ENCODE results near the gene SLC16A2. TPM values are rescaled to one million over a fixed set of nuclear protein-coding genes. Genes with fewer than 3 reads are reported as not detected.

The SLC16A2 gene
- total and polyA plus RNA-seq, 11 donors = 2.2 to 12.1 (median 7.2) TPM

- TF ChIP-seq POLR2A (IDR thresholded peaks at IDR 0.05) (peak in 1 of 2 donors; percentile 16), CTCF (IDR thresholded peaks at IDR 0.05) (peak in 3 of 12 donors; percentile 18 to 30 (median 26))
- Histone ChIP-seq H3K36me3 (no peaks in the 10 kb centered on the region), H3K27me3 (peaks cover 0 to 49% (median 0%) of the 10 kb centered on the region in 9 donors), H3K27ac (peak overlapping the region in 11 of 12 donors; percentile 46 to 97 (median 64)), H3K4me1 (peaks cover 0 to 8% (median 0%) of the 10 kb centered on the region in 12 donors), H3K9me3 (no peaks in the 10 kb centered on the region), H3K4me3 (peak overlapping the region; percentile 31 to 78 (median 60))
- ATAC-seq (peak; percentile 11 to 70 (median 67)), DNase-seq (peak; percentile 55 to 79 (median 70))
- intact Hi-C loops (cut with DNase I) = loop anchor here in 4 of 10 donors (5.0 to 10.0 kb wide), 3 partner anchors 112 to 130 kb away; no protein-coding TSS in a partner anchor
- 8 to 43% (median 22%) methylated on average over 15 to 44 of the region's 44 CpGs for WGBS, 4 donors
Observed at GRCh38 chrX:74422576-74423288, 1.4 kb downstream of the SLC16A2 start.

- peak overlapping the region in 8 of 12 donors; percentile 56 to 78 (median 62) for H3K4me3 ChIP-seq
- 70 to 81% (median 75%) methylated on average over 5 to 6 of the region's 6 CpGs for whole genome bisulfite sequencing, 4 donors
- peak overlapping the region in 8 of 12 donors; percentile 46 to 97 (median 59) for H3K27ac ChIP-seq
- no peaks in the 10 kb centered on the region for H3K9me3 ChIP-seq
- H3K36me3 ChIP-seq = no peaks in the 10 kb centered on the region
- DNase-seq (no peak), ATAC-seq (no peak)
- peaks cover 0 to 42% (median 0%) of the 10 kb centered on the region in 9 donors for H3K27me3 ChIP-seq
- peaks cover 0 to 8% (median 0%) of the 10 kb centered on the region in 12 donors for H3K4me1 ChIP-seq
- TF ChIP-seq POLR2A (IDR thresholded peaks at IDR 0.05) (no peak), CTCF (IDR thresholded peaks at IDR 0.05) (no peak)
- intact Hi-C loops (cut with DNase I) = loop anchor here in 4 of 10 donors (5.0 to 10.0 kb wide), 3 partner anchors 111 to 131 kb away; no protein-coding TSS in a partner anchor
Observed at GRCh38 chrX:74423289-74423998, 2.2 kb downstream of the SLC16A2 start.

DNA sequence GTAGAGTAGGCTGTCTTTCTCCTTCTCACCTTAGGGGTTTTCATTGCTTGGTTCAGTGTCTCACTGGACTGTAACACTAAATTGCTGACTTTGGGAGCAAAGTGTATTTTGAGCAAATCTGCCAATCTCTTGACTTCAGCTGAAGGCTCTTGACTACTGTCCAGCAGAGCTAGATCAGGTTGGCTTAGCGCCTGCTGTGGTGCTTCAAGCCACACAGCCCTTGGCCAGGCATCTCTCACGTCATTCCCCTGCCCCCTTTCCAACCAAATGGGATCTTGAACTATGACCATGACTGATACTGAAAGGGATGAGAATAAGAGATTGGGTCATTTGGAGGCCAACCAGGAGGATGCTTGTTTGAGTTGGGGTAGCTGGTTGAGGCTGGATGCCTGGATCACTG lies 4.8 kb downstream of the SLC16A2 start:
- Histone ChIP-seq H3K27me3 (peaks cover 0 to 29% (median 0%) of the 10 kb centered on the region in 9 donors), H3K4me3 (no peak overlapping the region), H3K27ac (no peak overlapping the region), H3K36me3 (no peaks in the 10 kb centered on the region), H3K9me3 (no peaks in the 10 kb centered on the region), H3K4me1 (no peaks in the 10 kb centered on the region)
- DNase-seq (no peak), ATAC-seq (no peak)
- WGBS, 4 donors = 64 to 84% (median 78%) methylated on average over 2 of the region's 2 CpGs
- TF ChIP-seq CTCF (IDR thresholded peaks at IDR 0.05) (no peak), POLR2A (IDR thresholded peaks at IDR 0.05) (no peak)
- intact Hi-C loops (cut with DNase I) = loop anchor here in 2 of 10 donors (5.0 to 10.0 kb wide), 2 partner anchors 106 to 109 kb away; no protein-coding TSS in a partner anchor

- no peaks in the 10 kb centered on the region for H3K4me1 ChIP-seq
- intact Hi-C loops (cut with DNase I) = loop anchor here in 2 of 10 donors (5.0 to 10.0 kb wide), 2 partner anchors 106 to 108 kb away; no protein-coding TSS in a partner anchor
- H3K27ac ChIP-seq = no peak overlapping the region
- ATAC-seq = no peak
- H3K4me3 ChIP-seq = no peak overlapping the region
- H3K27me3 ChIP-seq = peaks cover 0 to 26% (median 0%) of the 10 kb centered on the region in 9 donors
- DNase-seq = no peak
- no peak for TF ChIP-seq CTCF (IDR thresholded peaks at IDR 0.05)
- TF ChIP-seq POLR2A (IDR thresholded peaks at IDR 0.05) = no peak
- 57 to 96% (median 80%) methylated on average over 2 of the region's 2 CpGs for WGBS, 4 donors
- no peaks in the 10 kb centered on the region for H3K9me3 ChIP-seq
- no peaks in the 10 kb centered on the region for H3K36me3 ChIP-seq
Observed at GRCh38 chrX:74426615-74427014, 5.3 kb downstream of the SLC16A2 start.
